ENCODE data around the gene HELZ. TPM values are rescaled to one million over a fixed set of nuclear protein-coding genes. Genes with fewer than 3 reads are reported as not detected.

The HELZ gene
- total and polyA plus RNA-seq, 2 experiments from 2014 or later = 23.9 to 25.4 TPM

DNA sequence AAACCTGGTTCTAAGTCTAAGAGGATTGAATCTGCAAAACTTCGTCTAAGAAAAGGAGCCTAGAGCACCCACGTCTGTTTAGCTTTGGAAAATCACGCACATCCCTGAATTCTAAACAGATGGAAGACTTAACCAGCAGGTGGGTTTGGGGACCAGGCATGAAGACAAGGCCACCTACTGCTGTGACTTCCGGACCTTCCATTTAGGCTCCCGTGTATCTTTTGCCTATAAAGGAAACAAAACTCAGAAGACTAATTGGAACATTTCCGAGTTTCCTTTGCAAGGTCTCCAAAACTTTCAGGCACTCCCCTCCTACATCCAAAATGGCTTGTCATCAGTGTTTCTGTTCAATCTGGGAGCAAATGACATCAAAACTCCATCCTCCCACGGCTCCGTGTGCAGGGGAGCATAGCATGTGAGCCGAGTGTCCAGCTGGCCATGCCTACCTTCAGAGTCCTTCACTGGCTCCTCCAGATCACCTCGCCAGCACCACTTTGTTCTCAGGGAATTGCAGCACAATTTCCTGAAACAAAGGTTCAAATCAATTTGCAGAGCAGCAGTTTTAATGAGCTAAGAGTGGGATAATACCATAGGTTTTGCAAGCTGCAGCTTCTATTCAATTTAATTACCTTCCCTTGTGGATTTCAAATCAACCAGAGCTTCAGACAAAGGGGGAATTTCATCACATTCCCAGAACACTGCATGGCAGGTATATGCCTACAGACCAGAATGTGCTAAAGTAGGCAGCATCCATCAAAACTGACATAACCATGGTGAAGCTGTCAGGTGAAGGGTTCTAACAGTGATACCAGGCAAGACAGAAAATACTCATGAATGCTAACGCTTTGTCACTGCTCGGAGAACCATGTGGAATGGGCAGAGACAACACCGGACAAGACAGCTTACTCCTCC is 177.2 kb downstream of the HELZ start:
- Histone ChIP-seq H3K4me3 (no peak overlapping the region), H3K36me3 (ENCODE audit: low read depth) (no peaks in the 10 kb centered on the region), H2AFZ (no peak overlapping the region), H3K4me1 (ENCODE audit: insufficient read depth) (no peaks in the 10 kb centered on the region), H3K79me2 (ENCODE audit: insufficient read depth) (no peaks in the 10 kb centered on the region), H3F3A (ENCODE audit: insufficient read depth) (no peaks in the 10 kb centered on the region), H3K27ac (no peak overlapping the region), H3K9me3 (ENCODE audit: low read depth) (no peaks in the 10 kb centered on the region), H3K9me2 (ENCODE audit: insufficient read depth) (no peaks in the 10 kb centered on the region), H3K4me2 (ENCODE audit: unreplicated experiment) (no peak overlapping the region), H3K27me3 (replicated peaks; ENCODE audit: insufficient read depth) (no peaks in the 10 kb centered on the region), H3K9ac (no peak overlapping the region), H4K20me1 (ENCODE audit: insufficient read depth) (no peaks in the 10 kb centered on the region)
- in situ Hi-C loops (cut with MboI) = no loop called here
- TF ChIP-seq EZH2 (IDR thresholded peaks at IDR 0.05; ENCODE audit: insufficient read depth, poor library complexity, severe bottlenecking) = no peak
- no peak for TF ChIP-seq EZH2phosphoT487 (IDR thresholded peaks at IDR 0.05; ENCODE audit: insufficient read depth, low read depth)
- DNase-seq = no peak
- 76 to 77% methylated on average over 13 of the region's 13 CpGs for WGBS, 2 experiments (ENCODE audit: low coverage in 1 of 2, low lambda C conversion rate in 2 of 2, missing lambda C conversion rate in 2 of 2)

DNA sequence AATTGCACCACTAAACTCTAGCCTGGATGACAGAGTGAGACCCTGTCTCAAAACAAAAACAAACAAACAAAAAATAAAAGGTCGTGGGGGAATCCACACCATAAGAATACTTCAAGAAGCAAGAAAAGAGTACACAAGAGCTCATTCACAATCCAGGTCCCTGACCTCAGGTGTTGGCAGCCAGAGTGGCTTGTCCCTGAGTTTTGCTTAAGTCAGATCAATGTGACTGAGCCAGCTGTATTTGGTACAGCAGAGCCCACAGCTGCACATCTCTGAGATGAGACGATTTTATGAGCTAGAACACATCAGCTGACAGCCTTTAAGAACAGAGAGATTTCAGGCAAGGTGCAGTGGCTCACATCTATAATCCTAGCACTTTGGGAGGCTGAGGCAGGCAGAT is 178.3 kb downstream of the HELZ start:
- Histone ChIP-seq H3K36me3 (ENCODE audit: low read depth) (no peaks in the 10 kb centered on the region), H2AFZ (no peak overlapping the region), H3K9me3 (ENCODE audit: low read depth) (no peaks in the 10 kb centered on the region), H3K4me2 (ENCODE audit: unreplicated experiment) (no peak overlapping the region), H3K9ac (no peak overlapping the region), H4K20me1 (ENCODE audit: insufficient read depth) (no peaks in the 10 kb centered on the region), H3K27me3 (replicated peaks; ENCODE audit: insufficient read depth) (no peaks in the 10 kb centered on the region), H3K27ac (no peak overlapping the region), H3F3A (ENCODE audit: insufficient read depth) (no peaks in the 10 kb centered on the region), H3K9me2 (ENCODE audit: insufficient read depth) (no peaks in the 10 kb centered on the region), H3K79me2 (ENCODE audit: insufficient read depth) (no peaks in the 10 kb centered on the region), H3K4me1 (ENCODE audit: insufficient read depth) (no peaks in the 10 kb centered on the region), H3K4me3 (no peak overlapping the region)
- WGBS, 2 experiments (ENCODE audit: low coverage in 1 of 2, low lambda C conversion rate in 2 of 2, missing lambda C conversion rate in 2 of 2) = 41 to 52% methylated on average over 2 of the region's 2 CpGs
- DNase-seq = no peak
- no peak for TF ChIP-seq EZH2 (IDR thresholded peaks at IDR 0.05; ENCODE audit: insufficient read depth, poor library complexity, severe bottlenecking)
- TF ChIP-seq EZH2phosphoT487 (IDR thresholded peaks at IDR 0.05; ENCODE audit: insufficient read depth, low read depth) = no peak
- in situ Hi-C loops (cut with MboI) = no loop called here

DNA sequence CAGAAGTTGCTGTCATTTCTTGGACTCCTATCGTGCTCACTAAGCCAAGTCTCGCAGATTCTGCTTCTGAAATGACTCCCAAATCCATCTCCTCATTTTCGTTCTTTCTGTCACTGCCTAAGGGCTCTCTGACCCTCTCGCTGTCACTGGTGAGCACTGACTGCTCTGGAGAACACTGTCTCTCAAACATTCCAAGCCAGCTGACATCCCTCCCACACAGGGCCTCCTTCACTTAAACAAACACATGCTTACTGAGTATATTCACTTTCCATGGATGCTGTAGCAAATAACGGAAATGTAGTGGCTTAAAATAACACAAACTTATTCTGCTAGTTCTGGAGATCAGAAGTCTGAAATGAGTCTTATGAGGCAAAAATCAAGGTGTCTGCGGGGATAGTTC is 181.9 kb downstream of the HELZ start:
- H2AFZ ChIP-seq = no peak overlapping the region
- no peak overlapping the region for H3K4me3 ChIP-seq
- H3K36me3 ChIP-seq (ENCODE audit: low read depth) = no peaks in the 10 kb centered on the region
- H3K9me3 ChIP-seq (ENCODE audit: low read depth) = no peaks in the 10 kb centered on the region
- H3K4me2 ChIP-seq (ENCODE audit: unreplicated experiment) = no peak overlapping the region
- 81% methylated on average over 6 of the region's 6 CpGs for WGBS, 2 experiments (ENCODE audit: low coverage in 1 of 2, low lambda C conversion rate in 2 of 2, missing lambda C conversion rate in 2 of 2)
- TF ChIP-seq EZH2phosphoT487 (IDR thresholded peaks at IDR 0.05; ENCODE audit: insufficient read depth, low read depth) = no peak
- no peak for TF ChIP-seq EZH2 (IDR thresholded peaks at IDR 0.05; ENCODE audit: insufficient read depth, poor library complexity, severe bottlenecking)
- no peak for DNase-seq
- H3K9me2 ChIP-seq (ENCODE audit: insufficient read depth) = no peaks in the 10 kb centered on the region
- H3K27ac ChIP-seq = no peak overlapping the region
- in situ Hi-C loops (cut with MboI) = no loop called here
- H3K9ac ChIP-seq = no peak overlapping the region
- H3F3A ChIP-seq (ENCODE audit: insufficient read depth) = no peaks in the 10 kb centered on the region
- no peaks in the 10 kb centered on the region for H3K27me3 ChIP-seq (replicated peaks; ENCODE audit: insufficient read depth)
- H3K4me1 ChIP-seq (ENCODE audit: insufficient read depth) = no peaks in the 10 kb centered on the region
- H4K20me1 ChIP-seq (ENCODE audit: insufficient read depth) = no peaks in the 10 kb centered on the region
- no peaks in the 10 kb centered on the region for H3K79me2 ChIP-seq (ENCODE audit: insufficient read depth)

DNA sequence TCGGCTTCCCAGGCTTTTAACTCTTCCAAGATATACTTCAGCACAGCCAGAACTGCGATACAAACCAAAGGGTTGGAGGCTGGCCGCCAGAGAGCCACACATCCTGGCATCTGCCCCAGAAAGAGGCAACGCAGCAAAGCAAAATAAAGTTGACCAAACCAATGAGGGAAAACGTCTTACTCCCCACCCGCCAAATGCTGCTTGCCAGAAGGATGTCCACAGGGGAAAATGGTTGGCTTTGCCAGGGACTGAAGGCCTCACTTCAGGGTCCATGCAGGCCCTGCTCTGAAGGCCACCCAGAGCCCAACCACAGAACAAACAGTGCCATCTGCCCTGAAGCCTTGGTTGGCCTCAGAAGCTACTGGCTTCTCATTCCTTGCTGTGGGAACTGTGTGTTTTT is 185.6 kb downstream of the HELZ start:
- no peaks in the 10 kb centered on the region for H4K20me1 ChIP-seq (ENCODE audit: insufficient read depth)
- DNase-seq = no peak
- TF ChIP-seq EZH2 (IDR thresholded peaks at IDR 0.05; ENCODE audit: insufficient read depth, poor library complexity, severe bottlenecking) (no peak), EZH2phosphoT487 (IDR thresholded peaks at IDR 0.05; ENCODE audit: insufficient read depth, low read depth) (no peak)
- no peak overlapping the region for H3K27ac ChIP-seq
- H3K4me3 ChIP-seq = no peak overlapping the region
- no peaks in the 10 kb centered on the region for H3K9me2 ChIP-seq (ENCODE audit: insufficient read depth)
- no peak overlapping the region for H3K4me2 ChIP-seq (ENCODE audit: unreplicated experiment)
- H3K9ac ChIP-seq = no peak overlapping the region
- no peaks in the 10 kb centered on the region for H3K79me2 ChIP-seq (ENCODE audit: insufficient read depth)
- H3K9me3 ChIP-seq (ENCODE audit: low read depth) = no peaks in the 10 kb centered on the region
- H2AFZ ChIP-seq = no peak overlapping the region
- H3K27me3 ChIP-seq (replicated peaks; ENCODE audit: insufficient read depth) = no peaks in the 10 kb centered on the region
- WGBS, 2 experiments (ENCODE audit: low coverage in 1 of 2, low lambda C conversion rate in 2 of 2, missing lambda C conversion rate in 2 of 2) = 66 to 68% methylated on average over 6 of the region's 6 CpGs
- H3F3A ChIP-seq (ENCODE audit: insufficient read depth) = no peaks in the 10 kb centered on the region
- no peaks in the 10 kb centered on the region for H3K4me1 ChIP-seq (ENCODE audit: insufficient read depth)
- H3K36me3 ChIP-seq (ENCODE audit: low read depth) = no peaks in the 10 kb centered on the region
- in situ Hi-C loops (cut with MboI) = no loop called here
